ACC112 (cell line): ENCODE data around the gene NME5.

ENCODE experiments used
- H2AFZ ChIP-seq: fragments of 200-600 bp; sonication (generic); one replicate; pipeline ENCODE4 v1.6.0; 2017; ENCODE audit warnings: antibody characterized with exemption, low read length; ENCODE audit not compliant: unreplicated experiment
- H3K27ac ChIP-seq: fragments of 200-600 bp; sonication (generic); 2 replicates; pipeline ENCODE4 v1.5.1; 2014; ENCODE audit warnings: low read depth, mild to moderate bottlenecking, antibody characterized with exemption, low read length, moderate library complexity
- H3K27me3 ChIP-seq: fragments of 200-600 bp; sonication (generic); 2 replicates; pipeline ENCODE4 v1.6.1; 2014; ENCODE audit warnings: mild to moderate bottlenecking, antibody characterized with exemption, low read length, moderate library complexity, mixed read lengths; ENCODE audit not compliant: insufficient read depth
- H3K36me3 ChIP-seq: fragments of 200-600 bp; sonication (generic); 2 replicates; pipeline ENCODE4 v1.6.1; 2016; ENCODE audit warnings: mild to moderate bottlenecking, antibody characterized with exemption, low read length, moderate library complexity, mixed read lengths; ENCODE audit not compliant: insufficient read depth
- H3K4me1 ChIP-seq: fragments of 200-600 bp; sonication (generic); one replicate; pipeline ENCODE4 v1.6.1; 2016; ENCODE audit warnings: low read length, mixed read lengths; ENCODE audit not compliant: insufficient read depth, unreplicated experiment, control insufficient read depth
- H3K4me3 ChIP-seq: fragments of 200-600 bp; sonication (generic); 2 replicates; pipeline ENCODE4 v1.5.1; 2014; ENCODE audit warnings: mild to moderate bottlenecking, low read depth, low read length
- H3K79me2 ChIP-seq: fragments of 200-600 bp; sonication (generic); one replicate; pipeline ENCODE4 v1.6.0; 2016; ENCODE audit warnings: low read length; ENCODE audit not compliant: control insufficient read depth, unreplicated experiment, insufficient read depth

Gene NME5

GRCh38 chr5:138138949-138139780 is at the start of gene NME5:
Gene NME5, minus strand, starts transcription at chr5:138139428. Its CDS starts 648 bp downstream, at chr5:138138780.
- Histone ChIP-seq H3K27me3 (no peaks in the 10 kb centered on the region), H3K27ac (no peak within 1 kb of the TSS), H3K4me3 (peak within 1 kb of the TSS; percentile 66), H2AFZ (peak within 1 kb of the TSS; percentile 85), H3K36me3 (no peaks in the 10 kb centered on the region), H3K79me2 (no peaks in the 10 kb centered on the region), H3K4me1 (no peaks in the 10 kb centered on the region)

- Histone ChIP-seq H3K4me3 (no peak overlapping the region), H3K79me2 (no peaks in the 10 kb centered on the region), H3K27ac (no peak overlapping the region), H3K36me3 (peaks cover 15% of the 10 kb centered on the region), H3K27me3 (no peaks in the 10 kb centered on the region), H2AFZ (no peak overlapping the region), H3K4me1 (no peaks in the 10 kb centered on the region)
Measured at GRCh38 chr5:138188626-138189025, 49.4 kb upstream of the NME5 start.

- Histone ChIP-seq H3K27me3 (no peaks in the 10 kb centered on the region), H3K4me3 (no peak overlapping the region), H3K79me2 (peaks cover 12% of the 10 kb centered on the region), H3K4me1 (no peaks in the 10 kb centered on the region), H3K36me3 (peaks cover 14% of the 10 kb centered on the region), H2AFZ (no peak overlapping the region), H3K27ac (no peak overlapping the region)
Measured at GRCh38 chr5:138186002-138186447, 46.8 kb upstream of the NME5 start.

- H3K27ac ChIP-seq, result no peak overlapping the region
- peaks cover 3% of the 10 kb centered on the region for H3K4me1 ChIP-seq
- peaks cover 37% of the 10 kb centered on the region for H3K79me2 ChIP-seq
- no peak overlapping the region for H3K4me3 ChIP-seq
- H3K36me3 ChIP-seq, result peaks cover 13% of the 10 kb centered on the region; the same call in 1 of the 2 replicates
- H3K27me3 ChIP-seq, result no peaks in the 10 kb centered on the region
- no peak overlapping the region for H2AFZ ChIP-seq
Measured at GRCh38 chr5:138182808-138183207, 43.6 kb upstream of the NME5 start.

GRCh38 chr5:138180841-138181240 is 41.6 kb upstream of the NME5 start:
- peaks cover 10% of the 10 kb centered on the region for H3K4me1 ChIP-seq
- H3K36me3 ChIP-seq, result peaks cover 9% of the 10 kb centered on the region; the same call in 1 of the 2 replicates
- H3K27me3 ChIP-seq, result no peaks in the 10 kb centered on the region
- no peak overlapping the region for H2AFZ ChIP-seq
- H3K27ac ChIP-seq, result no peak overlapping the region
- H3K4me3 ChIP-seq, result no peak overlapping the region
- peaks cover 54% of the 10 kb centered on the region for H3K79me2 ChIP-seq

- peaks cover 9% of the 10 kb centered on the region for H3K36me3 ChIP-seq
- H3K4me1 ChIP-seq, result peaks cover 10% of the 10 kb centered on the region
- no peak overlapping the region for H2AFZ ChIP-seq
- H3K4me3 ChIP-seq, result peak overlapping the region; percentile 93
- no peak overlapping the region for H3K27ac ChIP-seq
- peaks cover 56% of the 10 kb centered on the region for H3K79me2 ChIP-seq
- no peaks in the 10 kb centered on the region for H3K27me3 ChIP-seq
Measured at GRCh38 chr5:138180183-138180782, 41.1 kb upstream of the NME5 start.

- Histone ChIP-seq H3K36me3 (peaks cover 13% of the 10 kb centered on the region), H3K4me1 (peaks cover 10% of the 10 kb centered on the region), H3K27ac (peak overlapping the region; percentile 24; the same call in 1 of the 2 replicates), H3K4me3 (peak overlapping the region; percentile 93), H3K79me2 (peaks cover 64% of the 10 kb centered on the region), H3K27me3 (no peaks in the 10 kb centered on the region), H2AFZ (peak overlapping the region; percentile 90)
Measured at GRCh38 chr5:138179277-138179857, 40.1 kb upstream of the NME5 start.

GRCh38 chr5:138178516-138179276 is 39.5 kb upstream of the NME5 start, which contains the start of the genes BRD8 and KIF20A:
Gene BRD8, minus strand, starts transcription at chr5:138178630. Its CDS starts 16 bp downstream, at chr5:138178614.
Gene KIF20A, plus strand, starts transcription at chr5:138179112. Its CDS starts 569 bp downstream, at chr5:138179681.
- Histone ChIP-seq H3K36me3 (peaks cover 14% of the 10 kb centered on the region), H3K27me3 (no peaks in the 10 kb centered on the region), H3K4me3 (peak within 1 kb of the TSS; percentile 93), H3K79me2 (peaks cover 66% of the 10 kb centered on the region), H2AFZ (peak within 1 kb of the TSS; percentile 94), H3K4me1 (peaks cover 10% of the 10 kb centered on the region), H3K27ac (peak within 1 kb of the TSS; percentile 83)

- Histone ChIP-seq H3K27ac (peak overlapping the region; percentile 83), H2AFZ (peak overlapping the region; percentile 94), H3K36me3 (peaks cover 14% of the 10 kb centered on the region), H3K27me3 (no peaks in the 10 kb centered on the region), H3K4me3 (peak overlapping the region; percentile 93), H3K79me2 (peaks cover 69% of the 10 kb centered on the region), H3K4me1 (peaks cover 10% of the 10 kb centered on the region)
Measured at GRCh38 chr5:138177941-138178515, 38.8 kb upstream of the NME5 start.

- no peaks in the 10 kb centered on the region for H3K4me1 ChIP-seq
- H3K36me3 ChIP-seq, result peaks cover 62% of the 10 kb centered on the region
- H3K79me2 ChIP-seq, result peaks cover 16% of the 10 kb centered on the region
- no peak overlapping the region for H2AFZ ChIP-seq
- H3K27me3 ChIP-seq, result no peaks in the 10 kb centered on the region
- no peak overlapping the region for H3K4me3 ChIP-seq
- no peak overlapping the region for H3K27ac ChIP-seq
Measured at GRCh38 chr5:138170299-138170698, 31.1 kb upstream of the NME5 start.
